ENCODE measurements around the gene STK36.

STK36 gene

DNA sequence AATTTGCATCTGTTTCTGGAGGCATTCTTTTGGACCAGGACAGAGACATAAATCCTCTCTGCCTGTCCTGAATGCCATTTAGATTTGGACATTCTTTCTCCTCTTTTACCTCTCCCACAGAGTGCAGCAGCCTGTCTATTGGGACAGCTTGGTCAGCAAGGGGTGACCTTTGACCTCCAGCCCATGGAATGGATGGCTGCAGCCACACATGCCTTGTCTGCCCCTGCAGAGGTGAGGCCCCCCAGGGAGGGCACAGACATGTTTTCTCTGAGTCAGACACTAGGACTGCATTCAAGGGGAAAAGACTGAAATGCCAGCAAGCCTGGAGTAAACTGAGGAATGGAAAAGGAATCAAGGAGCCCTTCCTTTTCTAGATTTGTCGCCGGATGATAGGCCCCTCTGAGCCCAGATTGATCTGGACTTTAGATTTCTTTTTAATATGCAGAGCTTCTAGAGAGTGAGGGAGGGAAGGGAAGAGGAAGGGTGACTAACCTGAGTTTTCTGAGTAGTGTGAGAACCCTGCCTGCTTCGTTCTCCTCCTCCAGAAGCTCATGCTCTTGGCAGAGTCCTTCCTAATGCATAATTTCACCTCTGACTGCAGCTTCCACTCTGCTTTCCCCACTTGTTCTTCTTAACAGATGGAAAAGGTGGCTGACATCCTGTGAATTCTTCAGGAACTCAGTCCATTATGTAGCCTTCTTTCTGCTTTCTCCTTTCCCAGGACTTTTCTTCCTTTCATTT, 22.7 kb downstream of the STK36 start:
- no peak for TF ChIP-seq CTCF (IDR thresholded peaks at IDR 0.05)
- H3K4me3 Mint-ChIP-seq = no peak overlapping the region
- no peaks in the 10 kb centered on the region for H3K9me3 Mint-ChIP-seq
- peak overlapping the region; percentile 78 for H3K27ac Mint-ChIP-seq
- peaks cover 11% of the 10 kb centered on the region for H3K4me1 Mint-ChIP-seq
- peaks cover 2% of the 10 kb centered on the region for H3K27me3 Mint-ChIP-seq (ENCODE audit: low read depth, poor library complexity)
- peaks cover 49% of the 10 kb centered on the region for H3K36me3 Mint-ChIP-seq (ENCODE audit: low read depth)
- DNase-seq = peak; percentile 57

GRCh38 chr2:218698885-218699284, 27.0 kb downstream of the STK36 start:
- Mint-ChIP-seq H3K9me3 (no peaks in the 10 kb centered on the region), H3K36me3 (ENCODE audit: low read depth) (peaks cover 52% of the 10 kb centered on the region), H3K27ac (no peak overlapping the region), H3K4me3 (no peak overlapping the region), H3K27me3 (ENCODE audit: low read depth, poor library complexity) (peaks cover 2% of the 10 kb centered on the region), H3K4me1 (peaks cover 11% of the 10 kb centered on the region)
- no peak for DNase-seq
- no peak for TF ChIP-seq CTCF (IDR thresholded peaks at IDR 0.05)

DNA sequence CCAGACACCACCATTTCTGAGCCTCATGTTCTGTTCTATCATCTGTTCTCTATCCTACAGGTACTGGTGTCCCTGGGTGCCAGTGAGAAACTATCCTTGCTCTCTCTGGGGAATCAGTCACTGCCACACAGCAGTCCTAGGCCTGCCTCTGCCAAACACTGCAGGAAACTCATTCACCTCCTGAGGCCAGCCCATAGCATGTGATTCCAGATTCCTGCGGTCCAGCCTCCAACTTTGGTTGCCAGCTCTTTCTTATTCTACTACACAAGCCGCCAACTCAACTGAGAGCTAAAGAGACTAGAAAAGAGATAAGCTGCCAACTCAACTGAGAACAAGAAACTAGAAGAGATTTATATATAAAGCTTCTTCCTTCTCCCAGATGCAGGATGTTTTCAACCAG, 29.9 kb downstream of the STK36 start:
- Mint-ChIP-seq H3K9me3 (no peaks in the 10 kb centered on the region), H3K27me3 (ENCODE audit: low read depth, poor library complexity) (peaks cover 2% of the 10 kb centered on the region), H3K27ac (peak overlapping the region; percentile 44), H3K4me1 (no peaks in the 10 kb centered on the region), H3K36me3 (ENCODE audit: low read depth) (peaks cover 42% of the 10 kb centered on the region), H3K4me3 (no peak overlapping the region)
- DNase-seq = no peak
- no peak for TF ChIP-seq CTCF (IDR thresholded peaks at IDR 0.05)

DNA sequence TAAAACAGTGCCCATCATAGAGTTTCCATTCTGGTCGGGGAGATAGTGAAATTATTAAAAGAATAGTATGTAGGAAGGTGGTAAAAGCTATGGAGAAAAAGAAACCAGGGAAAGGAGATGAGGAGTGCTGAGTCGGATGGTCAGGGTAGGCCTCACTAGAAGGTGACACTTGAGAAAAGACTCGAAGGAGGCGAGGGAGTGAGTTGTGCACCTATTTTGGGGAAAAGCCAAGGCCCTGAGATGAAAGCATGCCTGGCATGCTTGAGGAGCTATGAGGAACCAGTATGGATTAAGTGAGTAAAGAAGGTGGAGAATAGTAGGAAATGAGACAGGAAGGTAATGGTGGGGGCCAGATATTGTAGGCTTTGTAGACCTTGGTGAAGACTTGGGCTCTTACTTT, 31.5 kb downstream of the STK36 start:
- peaks cover 4% of the 10 kb centered on the region for H3K9me3 Mint-ChIP-seq
- no peak overlapping the region for H3K4me3 Mint-ChIP-seq
- peaks cover 32% of the 10 kb centered on the region for H3K36me3 Mint-ChIP-seq (ENCODE audit: low read depth)
- DNase-seq = no peak
- no peaks in the 10 kb centered on the region for H3K4me1 Mint-ChIP-seq
- peaks cover 2% of the 10 kb centered on the region for H3K27me3 Mint-ChIP-seq (ENCODE audit: low read depth, poor library complexity)
- no peak overlapping the region for H3K27ac Mint-ChIP-seq
- TF ChIP-seq CTCF (IDR thresholded peaks at IDR 0.05) = no peak

GRCh38 chr2:218708086-218708485, 36.2 kb downstream of the STK36 start:
- no peak for TF ChIP-seq CTCF (IDR thresholded peaks at IDR 0.05)
- peaks cover 11% of the 10 kb centered on the region for H3K4me1 Mint-ChIP-seq
- no peaks in the 10 kb centered on the region for H3K27me3 Mint-ChIP-seq (ENCODE audit: low read depth, poor library complexity)
- H3K9me3 Mint-ChIP-seq = peaks cover 4% of the 10 kb centered on the region
- no peak for DNase-seq
- peaks cover 12% of the 10 kb centered on the region for H3K36me3 Mint-ChIP-seq (ENCODE audit: low read depth)
- H3K4me3 Mint-ChIP-seq = no peak overlapping the region
- no peak overlapping the region for H3K27ac Mint-ChIP-seq

GRCh38 chr2:218709908-218710307, 38.0 kb downstream of the STK36 start:
- Mint-ChIP-seq H3K27ac (no peak overlapping the region), H3K4me1 (peaks cover 16% of the 10 kb centered on the region), H3K4me3 (peak overlapping the region; percentile 99)

More at GRCh38 chr2:218709908-218710307, 38.0 kb downstream of the STK36 start:
- no peak for TF ChIP-seq CTCF (IDR thresholded peaks at IDR 0.05)
- Mint-ChIP-seq H3K27me3 (ENCODE audit: low read depth, poor library complexity) (no peaks in the 10 kb centered on the region), H3K9me3 (peaks cover 4% of the 10 kb centered on the region), H3K36me3 (ENCODE audit: low read depth) (peaks cover 13% of the 10 kb centered on the region)
- DNase-seq = no peak
